Ovary (tissue), 3 donors: ENCODE measurements around the gene TMEM272.

Experiments used
- POLR2A ChIP-seq: fragments of 450-650 bp; IDR thresholded peaks from one replicate; pipeline ENCODE4 v1.6.1; 2017; ENCODE audit warnings: antibody characterized with exemption, mild to moderate bottlenecking, moderate library complexity
- TF ChIP-seq, protein P1 (sequence below), 3 donors: fragments of 450-650 bp in 2 of 3; fragments of 200-600 bp in 1 of 3; IDR thresholded peaks; one replicate each; pipeline versions ENCODE4 v1.5.1 to v1.8.0; 2016 to 2022; ENCODE audit warnings: antibody characterized with exemption in 3 of 3, mild to moderate bottlenecking in 1 of 3
- donor health status: DM: no; HTN: no; CAD: no.

GRCh38 chr13:51814071-51814470, 30.9 kb downstream of the TMEM272 start:
- TF ChIP-seq, protein P1, sequence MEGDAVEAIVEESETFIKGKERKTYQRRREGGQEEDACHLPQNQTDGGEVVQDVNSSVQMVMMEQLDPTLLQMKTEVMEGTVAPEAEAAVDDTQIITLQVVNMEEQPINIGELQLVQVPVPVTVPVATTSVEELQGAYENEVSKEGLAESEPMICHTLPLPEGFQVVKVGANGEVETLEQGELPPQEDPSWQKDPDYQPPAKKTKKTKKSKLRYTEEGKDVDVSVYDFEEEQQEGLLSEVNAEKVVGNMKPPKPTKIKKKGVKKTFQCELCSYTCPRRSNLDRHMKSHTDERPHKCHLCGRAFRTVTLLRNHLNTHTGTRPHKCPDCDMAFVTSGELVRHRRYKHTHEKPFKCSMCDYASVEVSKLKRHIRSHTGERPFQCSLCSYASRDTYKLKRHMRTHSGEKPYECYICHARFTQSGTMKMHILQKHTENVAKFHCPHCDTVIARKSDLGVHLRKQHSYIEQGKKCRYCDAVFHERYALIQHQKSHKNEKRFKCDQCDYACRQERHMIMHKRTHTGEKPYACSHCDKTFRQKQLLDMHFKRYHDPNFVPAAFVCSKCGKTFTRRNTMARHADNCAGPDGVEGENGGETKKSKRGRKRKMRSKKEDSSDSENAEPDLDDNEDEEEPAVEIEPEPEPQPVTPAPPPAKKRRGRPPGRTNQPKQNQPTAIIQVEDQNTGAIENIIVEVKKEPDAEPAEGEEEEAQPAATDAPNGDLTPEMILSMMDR (IDR thresholded peaks at IDR 0.05) = no peak
- no peak for TF ChIP-seq POLR2A
